Caco-2 (cell line): ENCODE results near the gene FBXO31. TPM values are rescaled to one million over a fixed set of nuclear protein-coding genes. Genes with fewer than 3 reads are reported as not detected.
A peak's percentile ranks its signal among the peaks of the same experiment; 100 is the strongest.

Experiments used
- BruUV-seq: library from RNA; stranded (reverse); fragments of 400-500 nt; replicated peaks from 2 replicates; lab custom pipeline; 2021; lab: Mats Ljungman, UMichigan
- CTCF ChIA-PET: fragments of 300-600 bp; sonication (Branson Sonifier 250); formaldehyde crosslinking; loops from one replicate; lab custom pipeline; 2022; ENCODE audit warnings: antibody characterized with exemption; lab: Charles Lee
- POLR2A ChIA-PET: fragments of 300-600 bp; sonication (Branson Sonifier 250); formaldehyde crosslinking; loops from one replicate; lab custom pipeline; 2022; ENCODE audit warnings: antibody characterized with exemption; lab: Charles Lee
- DNase-seq, 2 experiments: peaks; one replicate each; pipeline versions ENCODE4 v3.0.0 to v3.0.0-alpha.2; 2020 to 2022
- H3K27me3 ChIP-seq: replicated peaks from 2 replicates; pipeline ENCODE4 v1.6.0; 2011; ENCODE audit warnings: low read length; ENCODE audit not compliant: control insufficient read depth, insufficient read depth
- H3K36me3 ChIP-seq: 2 replicates; pipeline ENCODE4 v1.5.1; 2011; ENCODE audit warnings: low read length; ENCODE audit not compliant: control insufficient read depth, insufficient read depth
- H3K4me1 ChIP-seq: fragments of 250-450 bp; sonication (Bioruptor Pico); 2 replicates; pipeline ENCODE4 v1.5.1; 2020; ENCODE audit warnings: mild to moderate bottlenecking
- H3K4me3 ChIP-seq: 2 replicates; pipeline ENCODE4 v1.5.1; 2011; ENCODE audit warnings: low read depth, mild to moderate bottlenecking, control low read depth, low read length
- H3K9me3 ChIP-seq: fragments of 250-450 bp; sonication (Bioruptor Pico); 2 replicates; pipeline ENCODE4 v1.5.1; 2020; ENCODE audit warnings: mild to moderate bottlenecking, moderate library complexity
- H3K27ac Mint-ChIP-seq: one replicate; pipeline ENCODE4 v1.8.0; 2022; ENCODE audit warnings: mixed read lengths; ENCODE audit not compliant: unreplicated experiment
- H3K27me3 Mint-ChIP-seq: one replicate; pipeline ENCODE4 v1.8.0; 2022; ENCODE audit warnings: mixed read lengths; ENCODE audit not compliant: insufficient read depth, unreplicated experiment
- H3K36me3 Mint-ChIP-seq: one replicate; pipeline ENCODE4 v1.8.0; 2022; ENCODE audit warnings: mild to moderate bottlenecking, mixed read lengths; ENCODE audit not compliant: insufficient read depth, unreplicated experiment
- H3K4me1 Mint-ChIP-seq: one replicate; pipeline ENCODE4 v1.8.0; 2022; ENCODE audit warnings: low read depth, mixed read lengths; ENCODE audit not compliant: unreplicated experiment
- H3K4me3 Mint-ChIP-seq: one replicate; pipeline ENCODE4 v1.8.0; 2022; ENCODE audit warnings: mild to moderate bottlenecking, moderate library complexity, mixed read lengths; ENCODE audit not compliant: unreplicated experiment
- H3K9me3 Mint-ChIP-seq: one replicate; pipeline ENCODE4 v1.8.0; 2022; ENCODE audit warnings: mixed read lengths; ENCODE audit not compliant: unreplicated experiment
- CTCF ChIP-seq, 2 experiments: fragments of 200-600 bp in 1 of 2; IDR thresholded peaks; 1 replicate in 1 of 2; 2 replicates in 1 of 2; pipeline versions ENCODE4 v1.5.1 to v1.8.0; 2011 to 2022; ENCODE audit warnings: antibody characterized with exemption in 1 of 2, control low read depth in 1 of 2, inconsistent platforms in 1 of 2, low read depth in 1 of 2, low read length in 1 of 2, mild to moderate bottlenecking in 1 of 2, moderate library complexity in 1 of 2; ENCODE audit not compliant: insufficient read depth in 1 of 2, severe bottlenecking in 1 of 2, unreplicated experiment in 1 of 2
- intact Hi-C: fragments of 100-400 bp; cut with micrococcal nuclease; formaldehyde crosslinking; loops from one replicate; pipeline ENCODE4 v1.10.0; 2022; ENCODE audit not compliant: unreplicated experiment
- total RNA-seq: library from RNA; stranded (reverse); gene quantifications from 2 replicates; pipeline ENCODE4 v1.2.3, GENCODE V29; 2022

Gene FBXO31
- total RNA-seq, 1 experiment from 2014 or later = 55.6 TPM

- Mint-ChIP-seq H3K9me3 (no peaks in the 10 kb centered on the region), H3K36me3 (peaks cover 78% of the 10 kb centered on the region), H3K27ac (no peak overlapping the region), H3K4me3 (no peak overlapping the region), H3K4me1 (peaks cover 9% of the 10 kb centered on the region), H3K27me3 (no peaks in the 10 kb centered on the region)
- Histone ChIP-seq H3K27me3 (no peaks in the 10 kb centered on the region), H3K4me1 (no peaks in the 10 kb centered on the region), H3K4me3 (no peak overlapping the region), H3K36me3 (peaks cover 6% of the 10 kb centered on the region), H3K9me3 (no peaks in the 10 kb centered on the region)
- ChIA-PET CTCF (no interaction called here), POLR2A (no interaction called here)
- intact Hi-C loops = loop anchor here (10.0 kb wide), 1 partner anchor 164 kb away; no protein-coding TSS in a partner anchor
- TF ChIP-seq CTCF (IDR thresholded peaks at IDR 0.05; ENCODE audit: insufficient read depth in 1 of 2, low read depth in 1 of 2, low read length in 1 of 2, severe bottlenecking in 1 of 2, unreplicated experiment in 1 of 2) = no peak
- BruUV-seq = no TSS peak
- DNase-seq = no peak
These were observed 27.0 kb upstream of the FBXO31 start for GRCh38 chr16:87410530-87410929.

- H3K27ac Mint-ChIP-seq = no peak overlapping the region
- H3K27me3 Mint-ChIP-seq = no peaks in the 10 kb centered on the region
- BruUV-seq = no TSS peak
- Histone ChIP-seq H3K27me3 (no peaks in the 10 kb centered on the region), H3K4me1 (no peaks in the 10 kb centered on the region), H3K36me3 (peaks cover 8% of the 10 kb centered on the region), H3K4me3 (no peak overlapping the region), H3K9me3 (no peaks in the 10 kb centered on the region)
- TF ChIP-seq CTCF (IDR thresholded peaks at IDR 0.05; ENCODE audit: insufficient read depth in 1 of 2, low read depth in 1 of 2, low read length in 1 of 2, severe bottlenecking in 1 of 2, unreplicated experiment in 1 of 2) = no peak
- DNase-seq = peak in 1 of 2 experiments; percentile 17
- intact Hi-C loops = loop anchor here (10.0 kb wide), 1 partner anchor 165 kb away; no protein-coding TSS in a partner anchor
- ChIA-PET POLR2A (interaction anchor here (0.6 kb wide), 1 partner anchor 14 kb away, joined by 5 read pairs; no protein-coding TSS in a partner anchor), CTCF (no interaction called here)
- no peaks in the 10 kb centered on the region for H3K9me3 Mint-ChIP-seq
- H3K4me1 Mint-ChIP-seq = peaks cover 9% of the 10 kb centered on the region
- no peak overlapping the region for H3K4me3 Mint-ChIP-seq
- H3K36me3 Mint-ChIP-seq = peaks cover 79% of the 10 kb centered on the region
These were observed 26.2 kb upstream of the FBXO31 start for GRCh38 chr16:87409781-87410180.

- Mint-ChIP-seq H3K27me3 (no peaks in the 10 kb centered on the region), H3K27ac (no peak overlapping the region), H3K4me3 (no peak overlapping the region), H3K4me1 (peaks cover 9% of the 10 kb centered on the region), H3K9me3 (no peaks in the 10 kb centered on the region), H3K36me3 (peaks cover 79% of the 10 kb centered on the region)
- no peak for TF ChIP-seq CTCF (IDR thresholded peaks at IDR 0.05; ENCODE audit: insufficient read depth in 1 of 2, low read depth in 1 of 2, low read length in 1 of 2, severe bottlenecking in 1 of 2, unreplicated experiment in 1 of 2)
- H3K27me3 ChIP-seq = no peaks in the 10 kb centered on the region
- H3K4me3 ChIP-seq = no peak overlapping the region
- POLR2A ChIA-PET = no interaction called here
- BruUV-seq = no TSS peak
- H3K36me3 ChIP-seq = peaks cover 8% of the 10 kb centered on the region
- H3K9me3 ChIP-seq = no peaks in the 10 kb centered on the region
- CTCF ChIA-PET = no interaction called here
- no peaks in the 10 kb centered on the region for H3K4me1 ChIP-seq
- intact Hi-C loops = no loop called here
- DNase-seq = no peak
These were observed 25.6 kb upstream of the FBXO31 start for GRCh38 chr16:87409153-87409552.
